Inflammatory macrophage treated with lipopolysaccharide for 4 hours (primary cell): Measurements from ENCODE around the gene IMPG2.

Source experiments
- DNase-seq: peaks from one replicate; pipeline ENCODE4 v3.0.0-alpha.2; 2020

Gene IMPG2

DNA sequence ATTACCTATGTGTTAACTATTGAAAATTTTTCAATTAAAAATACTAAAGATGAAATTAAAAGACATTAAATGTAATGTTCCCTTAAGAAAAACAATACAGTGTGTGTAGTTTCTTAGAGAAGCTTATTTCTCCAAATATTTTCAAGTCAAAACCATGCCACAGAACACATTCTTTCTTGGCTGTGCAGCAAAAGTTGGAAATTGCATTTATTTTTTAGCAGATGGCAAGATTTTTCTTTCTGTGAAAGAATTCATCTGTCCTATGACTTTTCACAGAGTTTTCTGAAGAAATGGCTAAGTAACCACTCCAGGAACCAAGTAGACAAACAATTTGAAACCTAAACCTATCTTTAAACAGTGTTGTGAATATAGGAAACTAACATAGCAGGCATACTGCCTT, 47.2 kb downstream of the IMPG2 start:
- DNase-seq, result no peak

DNA sequence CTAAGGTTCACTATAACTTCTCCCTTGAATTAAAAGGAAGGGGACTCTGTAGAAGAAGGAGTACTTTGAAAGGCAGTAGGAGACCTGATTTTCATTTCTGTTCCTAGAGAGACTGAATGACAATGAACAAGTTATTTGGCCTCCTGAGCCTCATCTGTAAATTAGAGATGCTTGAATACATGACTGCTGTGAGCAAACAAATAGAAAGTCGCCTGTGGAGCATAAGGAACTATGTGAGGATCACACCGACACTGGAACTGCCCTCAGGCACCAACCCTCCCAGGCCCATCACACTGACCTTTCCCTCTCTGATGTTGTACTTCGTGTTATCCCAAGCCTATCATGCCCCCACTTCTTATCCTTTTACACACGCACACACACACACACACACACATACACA, 48.6 kb downstream of the IMPG2 start:
- no peak for DNase-seq

DNA sequence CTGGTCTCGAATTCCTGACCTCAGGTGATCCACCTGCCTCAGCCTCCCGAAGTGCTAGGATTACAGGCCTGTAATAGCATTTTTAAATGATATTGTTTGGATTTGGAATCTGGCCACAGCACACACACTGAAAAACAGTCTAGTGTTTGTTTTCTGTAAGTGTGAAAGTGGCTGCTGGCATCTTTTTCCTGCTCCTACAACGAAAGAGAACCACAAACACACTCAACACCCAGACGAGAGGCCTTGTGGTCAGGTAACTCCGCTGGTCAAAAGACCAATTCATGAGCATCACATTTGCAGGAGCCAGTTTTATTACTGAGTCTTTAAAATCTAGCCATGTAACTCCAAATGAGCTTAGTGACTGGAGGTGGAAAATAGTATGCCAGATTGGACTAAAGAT, 50.2 kb downstream of the IMPG2 start:
- no peak for DNase-seq

DNA sequence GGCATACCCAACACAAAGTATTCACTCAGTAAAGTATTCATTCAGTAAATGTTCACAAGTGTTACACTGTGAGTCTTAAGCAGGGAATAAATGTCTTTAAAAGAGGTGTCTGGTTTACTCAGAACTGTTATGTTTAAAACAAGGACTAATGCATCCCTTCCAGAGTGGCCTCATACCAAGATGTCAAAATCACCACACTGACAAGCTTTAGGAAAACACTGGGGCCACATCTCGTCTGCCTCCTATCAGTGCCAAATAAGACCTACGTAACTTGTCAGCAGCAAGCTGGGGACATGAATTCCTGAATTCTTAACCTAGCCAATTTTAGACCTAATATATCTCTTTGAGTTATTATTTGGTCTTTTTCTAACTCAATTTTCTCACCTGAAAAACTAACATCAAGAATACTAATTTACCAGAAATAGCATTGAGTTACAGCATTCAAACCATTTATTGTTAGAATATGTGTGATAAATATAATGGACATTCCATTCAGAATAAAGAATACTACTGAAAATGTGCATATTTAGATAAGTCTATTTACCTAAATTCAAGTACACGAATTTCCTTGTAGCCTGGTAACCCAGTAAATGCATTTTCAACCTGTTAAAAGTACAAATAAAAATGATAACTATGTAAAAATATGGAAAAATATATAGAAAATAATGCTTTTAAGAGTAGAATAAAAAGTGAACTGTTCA, 51.3 kb downstream of the IMPG2 start:
- DNase-seq, result no peak

DNA sequence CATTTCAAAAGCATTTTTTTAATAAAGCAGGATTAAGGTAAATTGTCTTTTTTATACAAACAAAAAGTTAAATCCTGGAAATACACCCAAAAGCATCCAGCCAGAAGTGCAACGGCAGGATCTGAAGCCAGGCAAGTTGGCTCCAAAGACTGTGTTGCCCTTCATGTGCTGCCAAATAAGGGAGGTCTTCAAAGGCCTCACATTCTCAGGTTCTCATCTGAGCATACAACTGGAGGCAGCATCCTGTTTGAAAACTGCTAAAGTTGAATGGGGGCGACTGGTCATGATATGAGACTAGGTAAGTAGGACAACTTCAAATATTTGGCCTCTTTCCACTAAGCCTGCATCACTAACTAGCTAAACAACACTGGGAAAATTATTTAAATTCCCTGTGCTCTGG, 52.2 kb downstream of the IMPG2 start:
- no peak for DNase-seq

DNA sequence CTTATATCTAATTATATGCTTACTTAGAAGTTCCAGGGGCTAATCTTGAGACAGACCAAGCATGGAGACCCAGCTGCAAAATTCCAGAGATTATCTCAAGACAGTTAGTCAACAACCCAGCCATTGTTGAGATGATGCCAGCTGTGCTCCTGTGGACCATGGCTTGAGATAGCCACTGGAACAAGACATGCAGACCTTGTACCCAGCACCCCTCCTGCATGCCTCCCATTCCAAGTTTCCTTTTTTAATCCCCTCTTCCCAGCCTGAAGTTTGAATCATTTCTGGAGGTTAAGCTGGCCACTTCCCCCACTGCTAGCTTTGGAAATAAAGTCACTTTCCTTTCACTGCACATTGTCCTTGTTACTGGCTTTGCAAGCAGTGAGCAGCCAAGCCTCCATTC, 53.8 kb downstream of the IMPG2 start:
- DNase-seq, result no peak

DNA sequence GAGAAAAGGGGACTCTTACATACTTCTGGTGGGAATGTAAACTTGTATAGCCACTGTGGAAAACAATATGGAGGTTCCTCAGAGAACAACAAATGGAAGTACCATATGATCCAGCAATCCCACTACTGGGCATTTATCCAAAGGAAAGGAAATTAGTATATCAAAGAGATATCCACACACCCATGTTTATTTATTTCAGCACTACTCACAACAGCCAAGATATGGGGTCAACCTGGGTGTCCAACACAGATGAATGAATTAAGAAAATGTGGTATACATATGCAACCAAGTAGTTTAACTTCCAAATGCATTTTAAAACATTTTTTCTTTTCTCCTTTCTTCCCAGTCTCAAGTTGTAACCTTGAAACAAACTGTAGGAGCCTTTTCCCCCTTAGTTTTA, 54.3 kb downstream of the IMPG2 start:
- no peak for DNase-seq

DNA sequence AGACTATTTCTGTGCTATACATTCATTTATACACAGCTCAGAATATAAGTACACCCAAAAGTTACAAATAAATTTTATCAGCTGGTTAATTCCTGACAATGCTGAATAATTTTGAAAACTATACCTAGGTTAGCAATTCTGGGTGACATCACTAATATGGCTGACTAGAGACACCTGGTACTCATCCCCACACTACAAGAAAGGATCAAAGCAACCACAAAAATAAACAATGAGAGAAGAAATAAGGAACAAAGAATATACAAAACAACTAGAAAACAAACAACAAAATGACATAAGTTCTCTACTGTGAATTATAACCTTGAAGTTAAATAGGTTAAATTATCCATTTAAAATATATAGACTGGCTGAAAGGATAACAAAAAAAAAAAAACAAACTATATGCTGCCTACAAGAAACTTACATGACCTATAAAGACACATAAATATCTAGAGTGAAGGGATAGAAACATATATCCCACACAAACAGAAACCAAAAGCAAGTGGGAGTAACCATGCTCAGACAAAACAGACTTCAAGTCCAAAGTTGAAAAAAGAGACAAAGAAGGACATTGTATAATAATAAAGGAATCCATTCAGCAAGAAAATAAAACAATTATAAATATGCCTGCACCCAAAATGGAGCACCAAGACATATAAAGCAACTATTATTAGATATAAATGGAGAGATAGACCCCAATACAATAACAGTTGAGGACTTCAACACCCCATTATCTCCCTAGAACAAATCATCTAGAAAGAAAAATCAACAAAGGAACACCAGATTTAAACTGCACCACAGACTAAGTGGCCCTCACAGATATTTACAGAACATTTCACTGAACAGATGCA, 57.8 kb downstream of the IMPG2 start:
- DNase-seq, result no peak

DNA sequence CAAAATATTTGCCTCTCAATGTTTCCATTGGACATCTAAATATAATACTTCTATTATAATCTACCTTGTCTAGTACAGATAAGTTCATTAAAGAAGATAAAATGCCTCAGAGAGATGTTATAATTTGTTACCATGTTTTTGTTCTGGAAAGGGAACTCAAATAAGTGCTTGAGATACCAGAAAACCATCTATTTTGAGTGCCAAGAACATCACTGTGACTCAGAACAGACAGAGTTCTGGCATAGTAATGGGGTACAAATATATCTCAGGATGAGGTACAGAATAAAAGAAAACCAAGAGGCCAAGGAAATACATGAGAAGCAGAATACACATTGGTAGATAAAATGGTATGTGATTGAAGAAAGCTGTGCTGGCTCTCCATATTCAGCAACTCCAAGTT, 58.9 kb downstream of the IMPG2 start:
- no peak for DNase-seq

DNA sequence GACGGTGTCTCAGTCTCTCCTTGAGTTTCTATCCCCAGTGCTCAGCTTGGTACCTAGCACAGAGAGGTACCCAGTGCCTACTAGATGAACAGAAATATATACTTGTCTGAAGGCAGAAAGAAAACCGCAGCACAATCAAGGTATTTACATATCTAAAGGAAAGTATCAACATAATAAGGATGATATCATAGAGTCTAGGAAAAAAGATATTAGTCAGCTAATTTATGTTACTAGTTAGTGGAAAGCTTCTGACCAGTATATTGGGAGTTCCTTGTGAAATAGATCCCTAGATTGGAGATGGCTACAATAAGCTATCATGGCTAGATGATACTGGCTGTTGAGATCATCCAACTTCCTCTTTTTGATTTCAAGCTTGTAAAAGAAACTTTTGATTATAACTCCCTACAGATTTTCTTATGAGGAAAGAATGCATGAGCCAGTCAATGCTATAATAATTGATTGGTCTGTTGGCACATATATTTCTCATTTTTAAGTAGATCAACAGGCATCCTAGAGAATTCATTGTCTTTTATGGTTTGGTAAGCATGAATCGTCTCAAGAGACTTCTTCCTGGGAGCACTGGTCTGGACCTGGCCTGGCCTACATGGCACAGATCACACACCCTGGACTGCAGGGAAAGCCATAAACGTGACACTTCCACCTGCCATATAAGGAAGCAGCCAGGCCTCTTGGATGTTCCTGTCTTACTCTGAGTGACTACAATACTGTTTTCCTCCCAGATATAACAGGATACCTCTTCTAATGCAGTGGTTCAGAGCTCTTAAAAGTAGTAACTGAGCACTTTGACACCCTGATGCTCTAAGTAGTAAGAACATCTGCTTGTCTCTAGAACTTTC, 60.7 kb downstream of the IMPG2 start:
- peak; percentile 19 for DNase-seq

DNA sequence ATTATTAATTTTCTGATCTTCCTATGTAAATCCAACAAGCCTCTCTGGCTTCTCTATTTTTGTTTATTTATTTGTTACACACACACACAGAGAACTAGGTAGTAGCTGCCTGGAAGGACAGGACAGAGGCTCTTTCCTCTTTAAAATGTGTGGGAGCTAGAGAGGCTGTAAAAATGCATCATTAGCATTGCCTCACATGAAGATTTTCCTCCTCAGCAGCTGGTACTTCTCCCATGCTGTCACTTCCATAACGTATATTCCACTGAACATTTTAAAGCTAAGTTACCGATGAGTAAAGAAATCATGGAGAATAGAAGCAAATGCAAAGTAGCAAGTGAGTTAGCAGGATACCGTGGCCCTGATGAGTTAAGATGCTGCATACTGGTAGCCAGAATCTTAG, 63.9 kb downstream of the IMPG2 start:
- peak; percentile 36 for DNase-seq

DNA sequence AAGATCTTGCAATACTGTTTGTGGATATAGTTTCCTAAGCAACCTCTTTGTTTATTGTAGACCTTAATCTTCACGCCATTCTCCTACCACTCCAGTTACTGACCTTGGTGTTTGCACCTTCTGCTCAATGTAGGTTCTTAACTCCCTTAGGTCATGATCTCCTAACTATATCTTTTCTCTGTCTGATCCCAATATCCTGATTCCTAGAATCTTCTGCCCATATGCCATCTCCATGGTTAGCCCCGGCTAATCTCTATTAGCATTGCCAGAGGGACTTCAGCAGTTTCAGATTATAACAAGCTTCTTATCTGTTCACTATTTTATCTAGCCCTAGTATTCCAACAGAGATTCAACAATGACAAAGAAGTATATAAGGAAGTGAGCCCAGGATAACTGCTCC, 64.9 kb downstream of the IMPG2 start:
- no peak for DNase-seq

DNA sequence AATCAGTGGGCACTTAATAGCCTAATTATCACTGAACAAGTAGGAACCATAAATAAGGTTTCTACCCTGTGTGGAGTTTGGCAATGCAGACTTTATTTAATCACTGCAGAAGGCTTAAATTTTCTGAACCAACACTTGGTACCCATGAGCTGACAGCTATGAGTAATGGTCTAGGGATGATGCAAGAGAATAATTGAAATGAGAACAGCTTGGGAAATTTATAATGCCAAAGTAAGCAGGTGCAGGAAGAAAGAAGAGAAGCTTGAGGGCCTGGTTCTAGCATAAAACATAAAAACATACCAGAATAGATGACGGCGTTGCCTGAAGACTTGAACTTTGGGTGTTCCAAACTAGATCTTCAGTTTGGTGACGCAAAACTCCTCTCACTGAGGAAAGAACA, 67.0 kb downstream of the IMPG2 start:
- no peak for DNase-seq

DNA sequence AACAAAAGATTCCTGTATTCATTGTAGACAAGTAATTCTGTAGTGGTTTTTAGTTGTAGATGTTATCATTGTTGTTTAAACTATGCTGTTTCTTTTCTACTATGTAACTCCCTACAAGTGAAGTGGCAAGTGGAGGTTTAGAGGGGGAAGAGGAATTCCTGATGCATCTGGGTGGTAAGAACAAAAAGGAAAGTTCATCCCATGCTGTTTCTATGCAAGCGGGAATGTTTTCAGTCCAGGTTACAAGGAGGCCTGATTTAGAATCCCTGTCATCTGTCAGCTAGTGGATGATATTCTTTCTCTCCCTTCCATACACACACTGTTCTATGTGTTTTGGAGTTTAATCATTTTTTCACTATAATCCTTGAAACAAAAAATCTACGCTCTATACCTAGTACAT, 67.4 kb downstream of the IMPG2 start:
- DNase-seq, result no peak

DNA sequence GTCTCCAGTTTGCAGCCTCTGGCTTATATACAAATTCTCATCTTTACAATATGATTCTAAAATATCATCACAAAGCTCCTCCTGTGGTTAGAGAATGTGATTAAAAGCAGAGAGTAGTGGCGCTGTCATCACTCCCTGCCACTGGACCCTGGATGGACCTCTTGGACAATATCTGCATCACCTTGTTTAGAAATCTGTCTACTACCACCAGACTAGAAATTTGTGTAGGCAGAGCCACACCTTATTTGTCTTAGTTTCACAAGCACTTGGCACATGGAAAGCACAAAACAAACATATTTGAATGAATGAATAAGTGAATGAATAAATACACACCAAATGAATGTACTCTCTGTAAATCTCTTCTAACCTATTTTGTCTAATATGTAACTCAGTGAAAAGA, 68.1 kb downstream of the IMPG2 start:
- no peak for DNase-seq

DNA sequence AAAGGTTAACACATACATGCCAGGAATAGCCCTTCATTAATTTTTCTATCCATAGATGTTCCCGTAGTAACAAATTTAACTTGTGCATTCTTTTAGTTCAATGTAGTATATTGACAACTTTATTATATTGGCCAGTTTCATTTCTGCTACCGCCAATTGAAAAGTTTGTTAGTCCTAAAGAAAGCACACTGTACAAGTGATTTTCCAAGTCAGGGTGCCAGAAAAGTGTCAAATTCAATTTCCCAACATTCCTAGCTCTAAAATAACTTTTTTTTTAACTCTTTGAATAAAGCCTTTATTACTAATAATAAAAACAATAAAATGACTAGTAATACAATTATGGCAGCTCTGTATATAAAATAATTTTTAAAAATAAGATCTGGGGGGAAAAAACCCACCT, 68.9 kb downstream of the IMPG2 start:
- no peak for DNase-seq

DNA sequence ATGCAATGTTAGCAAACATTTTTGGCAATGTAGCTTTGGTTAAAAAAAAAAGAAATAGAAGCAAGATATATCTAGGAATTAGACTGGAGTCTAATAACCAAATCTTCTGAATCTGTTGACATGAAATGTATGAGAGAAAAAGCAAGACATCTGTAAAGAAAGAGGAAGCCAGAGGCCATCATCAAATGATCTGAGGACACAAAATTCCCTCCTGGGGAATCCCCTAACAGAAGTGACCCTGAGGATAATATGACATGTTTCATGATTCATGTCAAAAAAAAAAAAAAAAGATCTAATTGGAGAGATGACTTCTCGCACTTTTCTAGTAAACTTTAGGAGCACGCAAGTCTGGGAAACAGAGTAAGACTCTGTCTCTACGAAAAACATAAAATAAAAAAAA, 70.9 kb downstream of the IMPG2 start:
- DNase-seq, result peak; percentile 86

DNA sequence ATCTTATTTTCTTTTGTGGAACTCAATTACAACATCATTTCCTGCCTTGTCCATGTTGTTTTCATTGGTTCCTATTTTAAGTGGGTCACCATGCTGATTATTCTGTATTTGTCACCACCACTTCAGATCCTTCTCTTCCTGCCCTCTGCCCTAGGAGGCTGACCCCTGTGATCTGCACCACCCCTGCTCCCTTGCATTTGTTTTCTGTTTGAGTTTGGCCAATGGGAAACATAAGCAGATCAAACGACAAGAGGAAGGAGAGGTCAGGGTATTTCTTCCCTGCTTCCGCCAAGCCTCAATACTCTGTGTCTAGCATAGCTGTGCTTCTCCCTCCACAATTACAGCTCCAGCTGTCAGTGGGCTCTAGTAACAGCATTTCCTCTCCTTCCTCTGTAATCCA, 71.6 kb downstream of the IMPG2 start:
- DNase-seq, result peak; percentile 49

DNA sequence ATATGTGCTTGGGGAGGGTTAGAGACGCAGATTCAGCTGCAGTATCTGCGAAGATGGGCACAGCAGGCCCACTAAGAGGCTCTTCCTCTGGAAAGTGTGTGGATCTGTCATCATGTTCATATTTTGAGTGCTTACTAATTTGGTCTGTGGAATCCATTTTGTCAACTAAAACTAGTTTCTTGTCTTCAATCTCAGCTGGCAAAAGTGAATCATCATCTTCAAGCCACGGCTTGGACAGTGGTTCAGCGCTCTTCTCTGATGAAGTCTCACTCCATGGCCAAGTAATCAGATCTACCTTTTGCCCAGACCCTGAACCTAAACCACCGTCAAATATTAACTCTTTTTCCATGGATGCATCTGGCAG, 76.2 kb downstream of the IMPG2 start:
- no peak for DNase-seq

DNA sequence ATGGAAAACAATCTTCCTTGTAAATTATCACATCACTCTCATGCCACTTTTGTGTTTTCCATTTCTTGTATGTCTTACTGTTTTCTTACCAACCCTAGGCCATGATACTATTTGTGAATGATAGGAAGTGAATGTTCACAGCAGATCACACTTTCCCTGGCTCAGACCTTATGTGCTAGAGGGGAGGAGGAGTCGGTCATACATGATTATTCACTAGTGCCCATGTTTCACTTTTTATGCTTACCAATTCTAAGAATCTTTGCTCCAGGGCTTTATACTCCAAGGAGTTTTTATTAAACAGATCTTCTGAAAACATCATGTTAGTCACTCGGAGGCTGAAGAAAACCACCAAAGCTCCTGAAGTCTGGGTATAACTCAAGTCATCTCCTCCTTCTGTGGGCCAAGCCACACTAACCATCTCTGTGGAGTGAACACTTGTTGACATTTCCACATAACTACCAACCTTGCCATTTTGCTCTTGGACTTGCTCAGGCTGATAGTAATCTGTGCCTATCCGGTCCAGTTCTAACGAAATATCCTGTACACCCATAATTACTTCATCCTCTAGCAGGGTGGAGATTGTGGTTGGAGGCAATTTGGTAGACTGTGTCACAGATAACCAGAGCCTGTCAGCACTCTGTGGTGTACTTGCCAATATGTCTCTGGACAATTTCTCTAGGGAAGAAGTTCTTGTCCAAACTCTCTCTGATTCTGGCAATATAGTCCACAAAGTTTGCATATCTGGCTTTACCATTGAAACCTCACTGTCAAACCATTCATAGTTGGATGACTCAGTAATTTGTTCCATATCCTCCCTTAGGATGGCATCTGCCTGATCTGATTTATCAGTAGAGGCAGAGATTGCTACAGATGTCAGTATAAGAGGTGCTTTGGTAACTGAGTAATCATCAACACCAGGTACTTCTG, 76.8 kb downstream of the IMPG2 start:
- no peak for DNase-seq

DNA sequence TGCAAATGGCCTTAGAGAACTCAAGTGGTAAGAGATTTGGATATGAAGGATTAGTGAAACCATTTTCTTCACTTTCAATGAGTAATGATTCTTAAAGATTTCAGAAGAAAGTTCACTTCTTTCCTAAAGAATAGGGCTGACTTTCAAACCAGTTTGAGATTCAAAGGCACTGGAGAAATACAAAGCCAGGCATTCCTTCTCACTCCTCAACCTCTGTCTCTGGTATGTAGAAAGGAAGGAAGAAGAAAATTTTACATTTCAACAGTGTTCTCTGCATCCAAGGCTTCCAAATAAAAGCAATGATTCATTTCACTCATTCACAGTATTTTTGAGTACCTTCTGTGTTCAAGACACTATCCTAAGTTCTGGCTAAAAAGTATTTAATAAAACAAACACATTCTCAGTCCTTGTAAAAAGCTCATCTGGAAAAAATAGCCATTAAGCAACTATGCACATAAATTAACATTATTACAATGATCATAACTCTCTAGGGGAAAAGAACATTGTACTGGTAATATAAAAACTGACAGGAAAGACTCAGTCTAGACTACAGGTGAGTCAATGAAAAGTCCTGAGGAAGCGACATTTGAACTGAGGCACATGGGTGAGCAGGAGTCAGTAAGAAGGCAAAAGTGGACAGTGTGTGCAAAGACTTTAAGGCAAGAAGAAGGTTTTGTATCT, 79.5 kb downstream of the IMPG2 start:
- no peak for DNase-seq

DNA sequence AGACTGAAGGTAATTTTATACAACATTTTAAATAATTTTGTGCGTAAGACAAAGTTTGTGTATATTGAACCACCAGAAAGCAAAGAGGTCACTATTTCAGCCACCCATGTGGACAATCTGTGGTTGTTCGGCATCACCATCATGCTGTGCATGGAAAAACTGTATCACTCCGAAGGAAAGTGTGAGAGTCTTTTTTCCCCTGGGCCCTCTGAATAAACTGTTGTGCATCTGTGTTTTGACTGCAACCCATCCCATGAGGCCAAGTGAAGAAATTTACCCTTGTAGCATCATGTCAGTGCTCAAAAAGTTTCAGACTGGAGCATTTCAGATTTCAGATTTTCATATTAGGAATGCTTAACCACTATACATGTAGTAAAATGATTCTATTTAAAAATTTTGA, 85.3 kb downstream of the IMPG2 start:
- no peak for DNase-seq
